Smooth muscle cell (in vitro differentiated cells): ENCODE data around the gene MPDZ. TPM values are rescaled to one million over a fixed set of nuclear protein-coding genes. Genes with fewer than 3 reads are reported as not detected.

Experiments
- DNase-seq: peaks from one replicate; lab custom pipeline; 2025; ENCODE audit not compliant: unreplicated experiment; lab: John Stamatoyannopoulos, UW
- H2AFZ ChIP-seq: fragments of 200-600 bp; sonication (generic); 2 replicates; pipeline ENCODE4 v1.6.0; 2016; ENCODE audit warnings: antibody characterized with exemption, low read depth, mild to moderate bottlenecking
- H3F3A ChIP-seq: fragments of 200-600 bp; sonication (generic); 2 replicates; pipeline ENCODE4 v1.6.0; 2017; ENCODE audit warnings: antibody characterized with exemption, low read depth
- H3K27ac ChIP-seq: fragments of 200-600 bp; sonication (generic); 2 replicates; pipeline ENCODE4 v1.5.1; 2016; ENCODE audit warnings: low read depth, mild to moderate bottlenecking
- H3K27me3 ChIP-seq: fragments of 200-600 bp; sonication (generic); 2 replicates; pipeline ENCODE4 v1.6.1; 2016; ENCODE audit warnings: low read depth, mild to moderate bottlenecking
- H3K36me3 ChIP-seq: fragments of 200-600 bp; sonication (generic); 2 replicates; pipeline ENCODE4 v1.5.1; 2016; ENCODE audit warnings: low read depth
- H3K4me1 ChIP-seq: fragments of 200-600 bp; sonication (generic); 2 replicates; pipeline ENCODE4 v1.5.1; 2016; ENCODE audit warnings: low read depth
- H3K4me2 ChIP-seq: fragments of 200-600 bp; sonication (generic); 2 replicates; pipeline ENCODE4 v1.6.0; 2016; ENCODE audit warnings: mild to moderate bottlenecking
- H3K4me3 ChIP-seq: fragments of 200-600 bp; sonication (generic); 2 replicates; pipeline ENCODE4 v1.5.1; 2016; ENCODE audit warnings: mild to moderate bottlenecking
- H3K79me2 ChIP-seq: fragments of 200-600 bp; sonication (generic); 2 replicates; pipeline ENCODE4 v1.6.0; 2016; ENCODE audit warnings: low read depth, mild to moderate bottlenecking
- H3K9ac ChIP-seq: fragments of 200-600 bp; sonication (generic); 2 replicates; pipeline ENCODE4 v1.6.0; 2016; ENCODE audit warnings: low read depth
- H3K9me3 ChIP-seq: fragments of 200-600 bp; sonication (generic); replicated peaks from 2 replicates; pipeline ENCODE4 v1.5.1; 2016; ENCODE audit warnings: low read depth
- H4K20me1 ChIP-seq: fragments of 200-600 bp; sonication (generic); 2 replicates; pipeline ENCODE4 v1.6.0; 2016; ENCODE audit warnings: low read depth
- WGBS: methylation state at CpG from one replicate; pipeline ENCODE4 v1.1.7; 2016; ENCODE audit warnings: low lambda C conversion rate; 5-methylcytosine and 5-hydroxymethylcytosine counted together
- polyA plus RNA-seq: library from polyadenylated mRNA; unstranded; fragments of >200 nt; fragmentation: Nextera tagmentation; extraction: Ambion mirVana; gene quantifications from 2 replicates; pipeline ENCODE4 v1.2.1, GENCODE V29; 2016
- total RNA-seq: library from RNA; depleted of rRNA; stranded (reverse); fragments of >200 nt; gene quantifications from 2 replicates; pipeline ENCODE4 v1.2.3, GENCODE V29; 2014
- TF ChIP-seq, protein P1 (sequence below): fragments of 200-600 bp; sonication (generic); IDR thresholded peaks from 2 replicates; pipeline ENCODE4 v1.5.1; 2017; ENCODE audit warnings: borderline replicate concordance, mild to moderate bottlenecking, antibody characterized with exemption; ENCODE audit not compliant: insufficient read depth, poor library complexity, severe bottlenecking

The MPDZ gene
- total and polyA plus RNA-seq, 2 experiments from 2014 or later: 16.2 to 69.5 TPM

GRCh38 chr9:13163287-13163686, 116.2 kb downstream of the MPDZ start:
- whole genome bisulfite sequencing: 84% methylated on average over 2 of the region's 2 CpGs
- TF ChIP-seq, protein P1, sequence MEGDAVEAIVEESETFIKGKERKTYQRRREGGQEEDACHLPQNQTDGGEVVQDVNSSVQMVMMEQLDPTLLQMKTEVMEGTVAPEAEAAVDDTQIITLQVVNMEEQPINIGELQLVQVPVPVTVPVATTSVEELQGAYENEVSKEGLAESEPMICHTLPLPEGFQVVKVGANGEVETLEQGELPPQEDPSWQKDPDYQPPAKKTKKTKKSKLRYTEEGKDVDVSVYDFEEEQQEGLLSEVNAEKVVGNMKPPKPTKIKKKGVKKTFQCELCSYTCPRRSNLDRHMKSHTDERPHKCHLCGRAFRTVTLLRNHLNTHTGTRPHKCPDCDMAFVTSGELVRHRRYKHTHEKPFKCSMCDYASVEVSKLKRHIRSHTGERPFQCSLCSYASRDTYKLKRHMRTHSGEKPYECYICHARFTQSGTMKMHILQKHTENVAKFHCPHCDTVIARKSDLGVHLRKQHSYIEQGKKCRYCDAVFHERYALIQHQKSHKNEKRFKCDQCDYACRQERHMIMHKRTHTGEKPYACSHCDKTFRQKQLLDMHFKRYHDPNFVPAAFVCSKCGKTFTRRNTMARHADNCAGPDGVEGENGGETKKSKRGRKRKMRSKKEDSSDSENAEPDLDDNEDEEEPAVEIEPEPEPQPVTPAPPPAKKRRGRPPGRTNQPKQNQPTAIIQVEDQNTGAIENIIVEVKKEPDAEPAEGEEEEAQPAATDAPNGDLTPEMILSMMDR: no peak
- no peak overlapping the region for H3K4me2 ChIP-seq

DNA sequence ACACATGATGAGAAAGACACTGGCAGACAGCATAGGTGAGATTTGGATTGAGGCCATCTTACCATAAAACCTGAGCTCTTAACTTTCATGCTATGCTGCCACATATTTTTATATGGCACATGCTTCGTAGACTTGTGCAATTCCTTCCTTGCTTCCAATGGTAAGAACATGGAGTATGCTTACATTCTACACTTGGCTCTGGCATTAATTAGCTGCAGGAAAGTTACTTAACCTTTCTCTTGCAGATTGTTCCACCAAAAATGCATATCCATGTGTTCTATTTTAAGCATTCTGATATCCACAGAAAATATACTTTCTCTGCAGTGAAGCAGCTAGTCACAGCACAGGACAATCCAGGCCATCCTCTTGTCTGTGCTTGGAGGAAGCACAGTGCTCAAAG, 119.4 kb downstream of the MPDZ start:
- no peak overlapping the region for H2AFZ ChIP-seq
- peaks cover 7% of the 10 kb centered on the region for H3K4me1 ChIP-seq
- H3K4me2 ChIP-seq: no peak overlapping the region
- H4K20me1 ChIP-seq: no peaks in the 10 kb centered on the region
- no peak overlapping the region for H3K9ac ChIP-seq
- no peaks in the 10 kb centered on the region for H3K9me3 ChIP-seq
- no peaks in the 10 kb centered on the region for H3F3A ChIP-seq
- no peak overlapping the region for H3K4me3 ChIP-seq
- DNase-seq: no peak
- no peaks in the 10 kb centered on the region for H3K36me3 ChIP-seq
- no peaks in the 10 kb centered on the region for H3K27me3 ChIP-seq
- WGBS: 85% methylated on average over 1 of the region's 1 CpG
- TF ChIP-seq, protein P1: no peak
- no peaks in the 10 kb centered on the region for H3K79me2 ChIP-seq
- no peak overlapping the region for H3K27ac ChIP-seq

More at GRCh38 chr9:13163287-13163686, 116.2 kb downstream of the MPDZ start:
- no peaks in the 10 kb centered on the region for H3F3A ChIP-seq
- no peak overlapping the region for H3K27ac ChIP-seq
- no peak for DNase-seq
- no peak overlapping the region for H3K4me3 ChIP-seq
- H3K79me2 ChIP-seq: no peaks in the 10 kb centered on the region
- no peaks in the 10 kb centered on the region for H3K27me3 ChIP-seq
- peaks cover 7% of the 10 kb centered on the region for H3K4me1 ChIP-seq
- no peaks in the 10 kb centered on the region for H3K9me3 ChIP-seq
- peaks cover 6% of the 10 kb centered on the region for H3K36me3 ChIP-seq
- H2AFZ ChIP-seq: no peak overlapping the region
- H3K9ac ChIP-seq: no peak overlapping the region
- no peaks in the 10 kb centered on the region for H4K20me1 ChIP-seq

DNA sequence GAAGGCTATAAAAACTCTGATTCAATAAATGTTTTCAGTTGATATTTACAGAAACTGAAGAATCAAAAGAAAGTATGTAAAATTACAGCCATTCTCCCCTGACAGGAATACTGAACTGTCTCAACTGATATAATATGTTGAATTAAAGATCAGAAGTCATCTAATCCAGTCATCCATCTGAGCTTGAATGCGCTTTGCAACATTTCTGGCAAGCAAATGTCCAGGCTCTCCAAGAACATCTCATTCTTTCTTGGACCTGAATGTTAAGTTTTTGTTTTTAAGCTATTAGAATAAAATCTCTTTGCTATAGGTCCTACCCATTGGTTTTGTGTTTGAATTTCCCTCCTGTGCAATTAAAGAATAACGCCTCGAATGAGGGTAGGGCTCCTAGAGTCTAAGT, 120.5 kb downstream of the MPDZ start:
- Histone ChIP-seq H3K4me2 (no peak overlapping the region), H3K9me3 (no peaks in the 10 kb centered on the region)

DNA sequence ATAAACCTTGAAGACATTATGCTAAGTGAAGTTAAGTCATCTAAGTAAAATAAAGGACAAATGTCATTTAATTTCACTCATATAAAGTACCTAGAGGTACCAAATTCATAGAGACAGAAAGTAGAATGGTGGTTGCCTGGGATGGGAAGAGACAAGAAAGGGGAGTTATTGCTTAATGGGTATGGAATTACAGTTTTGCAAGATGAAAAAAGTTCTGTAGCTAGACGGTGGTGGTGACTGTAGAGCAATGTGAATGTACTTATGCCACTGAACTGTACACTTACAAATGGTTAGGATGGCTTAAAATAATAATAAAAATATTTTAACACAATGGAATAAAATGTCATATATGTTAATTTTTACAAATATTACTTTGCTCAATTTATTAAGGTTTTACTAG, 128.0 kb downstream of the MPDZ start:
- Histone ChIP-seq H3K4me1 (no peaks in the 10 kb centered on the region), H3K36me3 (peaks cover 3% of the 10 kb centered on the region), H3K4me2 (no peak overlapping the region), H3F3A (no peaks in the 10 kb centered on the region), H3K79me2 (no peaks in the 10 kb centered on the region), H2AFZ (no peak overlapping the region), H3K27ac (no peak overlapping the region), H3K9ac (no peak overlapping the region), H4K20me1 (no peaks in the 10 kb centered on the region), H3K4me3 (no peak overlapping the region), H3K9me3 (no peaks in the 10 kb centered on the region), H3K27me3 (no peaks in the 10 kb centered on the region)
- TF ChIP-seq, protein P1: no peak
- DNase-seq: no peak
- WGBS: 96% methylated on average over 1 of the region's 1 CpG

More for the DNA sequence above, 120.5 kb downstream of the MPDZ start:
- H3K9ac ChIP-seq: no peak overlapping the region
- no peaks in the 10 kb centered on the region for H3K79me2 ChIP-seq
- H3K36me3 ChIP-seq: no peaks in the 10 kb centered on the region
- WGBS: 97% methylated on average over 3 of the region's 3 CpGs
- H3K27ac ChIP-seq: no peak overlapping the region
- H2AFZ ChIP-seq: no peak overlapping the region
- no peaks in the 10 kb centered on the region for H4K20me1 ChIP-seq
- no peaks in the 10 kb centered on the region for H3K27me3 ChIP-seq
- TF ChIP-seq, protein P1: no peak
- no peaks in the 10 kb centered on the region for H3F3A ChIP-seq
- no peak for DNase-seq
- H3K4me1 ChIP-seq: peaks cover 4% of the 10 kb centered on the region
- H3K4me3 ChIP-seq: no peak overlapping the region
